ENCODE results near the gene TAC3. TPM values are rescaled to one million over a fixed set of nuclear protein-coding genes. Genes with fewer than 3 reads are reported as not detected.

Gene TAC3
- total RNA-seq, 2 experiments from 2014 or later: not detected

DNA sequence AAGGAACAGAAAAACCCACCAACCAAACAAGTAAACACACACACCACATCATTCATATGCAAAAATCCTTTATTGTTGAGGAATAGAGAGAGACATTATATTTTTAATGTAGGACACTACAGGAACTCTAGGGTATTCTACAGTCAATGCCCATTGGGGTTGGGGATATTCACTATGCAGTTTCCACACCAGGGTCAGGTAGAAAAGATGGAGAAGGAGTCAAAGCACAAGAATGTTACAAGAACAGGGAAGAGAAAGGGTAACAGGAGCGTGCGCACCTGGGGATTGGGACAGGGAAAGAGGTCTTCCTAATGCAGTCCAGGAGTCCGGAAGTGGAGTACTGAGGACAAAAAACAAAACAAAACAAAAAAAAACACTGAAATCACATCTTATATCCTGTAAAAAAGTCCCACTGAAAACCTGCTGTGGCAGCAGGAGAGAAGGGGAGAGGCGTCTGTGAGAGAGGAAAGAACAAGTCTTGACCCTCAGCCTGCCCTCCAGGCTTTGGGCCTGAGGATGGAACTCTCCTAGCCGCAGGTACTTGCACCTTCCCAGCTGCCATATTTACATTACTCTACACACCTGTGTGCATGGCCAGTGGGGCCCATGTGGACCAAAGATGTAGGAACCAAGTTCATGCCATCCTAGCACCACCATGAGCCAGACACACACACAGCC, 6.2 kb downstream of the TAC3 start:
- peaks cover 32% of the 10 kb centered on the region for H3K4me1 Mint-ChIP-seq
- ATAC-seq (no peak), DNase-seq (no peak)
- no peak overlapping the region for H3K4me3 Mint-ChIP-seq
- H3K9me3 Mint-ChIP-seq (ENCODE audit: low read depth): no peaks in the 10 kb centered on the region
- no peaks in the 10 kb centered on the region for H3K36me3 Mint-ChIP-seq
- no peak overlapping the region for H3K27ac Mint-ChIP-seq
- H3K27me3 Mint-ChIP-seq: peaks cover 20% of the 10 kb centered on the region
- CTCF ChIA-PET: interaction anchor here (1.0 to 8.6 kb wide), 13 partner anchors 8 to 176 kb away, joined by 3 to 88 read pairs (median 4); partner anchors contain the start of gene STAT6

GRCh38 chr12:57008178-57008577, 8.2 kb downstream of the TAC3 start:
- Mint-ChIP-seq H3K27me3 (peaks cover 3% of the 10 kb centered on the region), H3K36me3 (peaks cover 13% of the 10 kb centered on the region), H3K4me1 (peaks cover 36% of the 10 kb centered on the region), H3K9me3 (ENCODE audit: low read depth) (no peaks in the 10 kb centered on the region), H3K4me3 (no peak overlapping the region), H3K27ac (peak overlapping the region; percentile 38)
- CTCF ChIA-PET: interaction anchor here (0.8 to 8.6 kb wide), 22 partner anchors 9 to 167 kb away, joined by 3 to 88 read pairs (median 5); partner anchors contain the start of genes STAT6 and TAC3
- DNase-seq (no peak), ATAC-seq (peak; percentile 34)

GRCh38 chr12:57006809-57007475, 9.4 kb downstream of the TAC3 start:
- Mint-ChIP-seq H3K4me1 (peaks cover 35% of the 10 kb centered on the region), H3K27ac (peak overlapping the region; percentile 82), H3K27me3 (no peaks in the 10 kb centered on the region), H3K4me3 (peak overlapping the region; percentile 74), H3K36me3 (peaks cover 20% of the 10 kb centered on the region), H3K9me3 (ENCODE audit: low read depth) (no peaks in the 10 kb centered on the region)
- DNase-seq (no peak), ATAC-seq (no peak)
- CTCF ChIA-PET: interaction anchor here (0.8 to 8.6 kb wide), 15 partner anchors 11 to 176 kb away, joined by 3 to 88 read pairs (median 8); partner anchors contain the start of genes STAT6 and TAC3

GRCh38 chr12:57005980-57006808, 10.1 kb downstream of the TAC3 start, which contains the start of gene ZBTB39:
Gene ZBTB39, minus strand, starts transcription at chr12:57006546. Its CDS starts 1,629 bp downstream, at chr12:57004917.
- H3K36me3 Mint-ChIP-seq: peaks cover 22% of the 10 kb centered on the region
- peak within 1 kb of the TSS; percentile 82 for H3K27ac Mint-ChIP-seq
- CTCF ChIA-PET: interaction anchor here (0.9 to 8.6 kb wide), 21 partner anchors 12 to 250 kb away, joined by 3 to 107 read pairs (median 8); partner anchors contain the start of genes HSD17B6, NEMP1, PRIM1 and STAT6
- no peaks in the 10 kb centered on the region for H3K27me3 Mint-ChIP-seq
- ATAC-seq (peak; percentile 82), DNase-seq (peak; percentile 70)
- H3K4me1 Mint-ChIP-seq: peaks cover 34% of the 10 kb centered on the region
- H3K9me3 Mint-ChIP-seq (ENCODE audit: low read depth): no peaks in the 10 kb centered on the region
- peak within 1 kb of the TSS; percentile 81 for H3K4me3 Mint-ChIP-seq

DNA sequence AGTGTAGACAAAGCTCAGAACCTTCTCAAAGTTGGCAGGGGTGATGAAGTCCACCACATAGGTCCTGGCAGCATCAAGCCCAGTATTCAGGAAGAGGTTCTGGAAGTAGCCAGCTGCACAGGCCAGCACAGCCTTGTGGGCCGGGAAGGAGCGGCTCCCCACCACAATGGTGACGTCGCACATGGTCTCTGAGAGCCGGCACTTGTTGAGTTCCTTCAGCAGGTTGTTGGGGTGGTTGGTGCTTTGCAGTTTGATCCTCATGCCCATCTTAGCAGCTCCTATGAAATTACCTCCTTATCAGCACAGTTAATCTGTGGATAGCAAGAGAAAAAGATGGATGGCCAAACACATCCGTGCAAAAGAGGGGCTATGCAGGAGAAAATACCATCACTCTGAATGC, 11.7 kb downstream of the TAC3 start:
- H3K9me3 Mint-ChIP-seq (ENCODE audit: low read depth): no peaks in the 10 kb centered on the region
- H3K4me3 Mint-ChIP-seq: peak overlapping the region; percentile 81
- peaks cover 25% of the 10 kb centered on the region for H3K36me3 Mint-ChIP-seq
- H3K27ac Mint-ChIP-seq: no peak overlapping the region
- CTCF ChIA-PET: interaction anchor here (0.7 to 8.6 kb wide), 20 partner anchors 10 to 320 kb away, joined by 3 to 107 read pairs (median 6); partner anchors contain the start of genes HSD17B6, PRIM1, STAT6 and TAC3
- ATAC-seq (no peak), DNase-seq (no peak)
- no peaks in the 10 kb centered on the region for H3K27me3 Mint-ChIP-seq
- H3K4me1 Mint-ChIP-seq: peaks cover 45% of the 10 kb centered on the region

DNA sequence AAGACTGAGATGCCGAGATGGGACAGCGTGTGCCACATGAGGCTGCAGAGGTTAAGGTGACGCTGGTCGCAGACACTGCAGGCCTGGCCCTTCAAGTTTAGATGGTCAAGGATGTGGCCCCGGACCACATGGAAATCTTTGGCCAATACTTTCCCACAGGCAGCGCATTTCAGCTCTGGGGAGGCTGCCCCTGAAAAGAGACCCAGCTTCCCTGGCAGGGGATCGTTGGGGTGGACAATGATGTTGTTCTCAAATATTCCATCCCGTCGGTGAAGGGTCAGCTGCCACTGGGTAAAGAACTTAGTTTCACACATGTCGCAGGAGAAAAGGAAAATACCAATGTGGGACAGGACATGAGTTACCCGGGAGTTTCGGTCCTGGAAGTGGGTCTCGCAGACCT, 12.9 kb downstream of the TAC3 start:
- Mint-ChIP-seq H3K36me3 (peaks cover 25% of the 10 kb centered on the region), H3K9me3 (ENCODE audit: low read depth) (no peaks in the 10 kb centered on the region), H3K27ac (no peak overlapping the region), H3K27me3 (no peaks in the 10 kb centered on the region), H3K4me1 (peaks cover 57% of the 10 kb centered on the region), H3K4me3 (no peak overlapping the region)
- DNase-seq: no peak
- CTCF ChIA-PET: interaction anchor here (1.0 to 8.6 kb wide), 11 partner anchors 15 to 247 kb away, joined by 3 to 107 read pairs (median 15); partner anchors contain the start of genes MYO1A, PRIM1 and STAT6
- no peak for ATAC-seq

DNA sequence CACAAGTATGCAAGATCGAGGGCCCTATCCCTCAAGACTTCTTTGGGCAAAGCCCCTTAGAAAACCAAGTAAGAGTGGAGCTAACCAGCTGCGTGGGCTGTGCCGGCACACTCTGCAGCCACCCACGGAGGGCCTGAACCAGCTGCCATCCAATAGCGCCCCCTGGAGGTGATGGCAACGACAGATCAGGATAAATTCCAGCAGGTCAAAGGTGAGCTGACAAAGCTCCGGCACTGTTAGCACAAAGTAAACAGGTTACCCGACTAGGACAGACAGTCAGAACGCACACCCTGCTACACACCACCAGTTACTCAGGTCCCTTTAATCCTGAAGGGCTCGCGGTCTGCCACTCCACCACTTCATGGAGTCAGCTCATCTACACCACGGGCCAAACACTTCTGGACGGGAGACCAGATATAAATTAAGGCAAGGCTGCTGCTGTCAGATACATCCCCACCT, 14.9 kb downstream of the TAC3 start:
- DNase-seq: peak; percentile 82
- Mint-ChIP-seq H3K4me3 (no peak overlapping the region), H3K27me3 (no peaks in the 10 kb centered on the region), H3K9me3 (ENCODE audit: low read depth) (no peaks in the 10 kb centered on the region), H3K36me3 (peaks cover 25% of the 10 kb centered on the region), H3K27ac (no peak overlapping the region), H3K4me1 (peaks cover 49% of the 10 kb centered on the region)
- ATAC-seq: peak; percentile 35
- CTCF ChIA-PET: interaction anchor here (0.7 to 7.9 kb wide), 43 partner anchors 9 to 487 kb away, joined by 3 to 107 read pairs (median 4); partner anchors contain the start of genes HSD17B6, LRP1, MYO1A and NACA

DNA sequence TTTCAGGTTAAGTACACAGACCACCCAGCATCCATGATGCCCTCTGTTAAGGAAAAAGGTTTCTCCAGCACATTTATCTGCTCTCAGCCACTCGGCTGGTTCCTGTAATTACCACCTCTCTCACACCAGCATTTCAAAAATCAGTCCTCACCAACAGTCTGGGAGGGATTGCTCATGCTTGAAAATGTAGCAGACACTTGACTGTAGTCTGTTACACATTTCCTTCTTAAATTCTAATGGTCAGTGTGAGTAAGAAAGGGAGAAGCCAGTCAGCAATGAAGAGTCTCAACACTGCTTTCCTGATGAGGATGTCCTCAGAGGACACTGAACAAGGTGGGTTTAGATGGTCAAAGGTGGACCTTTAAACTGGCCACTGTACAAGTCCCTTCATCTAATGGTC, 15.9 kb downstream of the TAC3 start:
- ATAC-seq (no peak), DNase-seq (no peak)
- CTCF ChIA-PET: interaction anchor here (0.6 to 7.9 kb wide), 11 partner anchors 9 to 244 kb away, joined by 3 to 107 read pairs (median 10); partner anchors contain the start of genes MYO1A, PRIM1 and STAT6
- H3K4me1 Mint-ChIP-seq: peaks cover 45% of the 10 kb centered on the region
- no peak overlapping the region for H3K4me3 Mint-ChIP-seq
- no peaks in the 10 kb centered on the region for H3K9me3 Mint-ChIP-seq (ENCODE audit: low read depth)
- H3K36me3 Mint-ChIP-seq: peaks cover 25% of the 10 kb centered on the region
- peak overlapping the region; percentile 87 for H3K27ac Mint-ChIP-seq
- H3K27me3 Mint-ChIP-seq: no peaks in the 10 kb centered on the region

- H3K27ac Mint-ChIP-seq: peak overlapping the region; percentile 87
- DNase-seq (no peak), ATAC-seq (no peak)
- CTCF ChIA-PET: interaction anchor here (1.1 to 7.9 kb wide), 8 partner anchors 9 to 243 kb away, joined by 3 to 107 read pairs (median 16); partner anchors contain the start of genes PRIM1 and STAT6
- no peaks in the 10 kb centered on the region for H3K9me3 Mint-ChIP-seq (ENCODE audit: low read depth)
- H3K27me3 Mint-ChIP-seq: no peaks in the 10 kb centered on the region
- H3K4me1 Mint-ChIP-seq: peaks cover 37% of the 10 kb centered on the region
- no peak overlapping the region for H3K4me3 Mint-ChIP-seq
- peaks cover 25% of the 10 kb centered on the region for H3K36me3 Mint-ChIP-seq
These were observed 16.9 kb downstream of the TAC3 start for GRCh38 chr12:56999456-56999855.

DNA sequence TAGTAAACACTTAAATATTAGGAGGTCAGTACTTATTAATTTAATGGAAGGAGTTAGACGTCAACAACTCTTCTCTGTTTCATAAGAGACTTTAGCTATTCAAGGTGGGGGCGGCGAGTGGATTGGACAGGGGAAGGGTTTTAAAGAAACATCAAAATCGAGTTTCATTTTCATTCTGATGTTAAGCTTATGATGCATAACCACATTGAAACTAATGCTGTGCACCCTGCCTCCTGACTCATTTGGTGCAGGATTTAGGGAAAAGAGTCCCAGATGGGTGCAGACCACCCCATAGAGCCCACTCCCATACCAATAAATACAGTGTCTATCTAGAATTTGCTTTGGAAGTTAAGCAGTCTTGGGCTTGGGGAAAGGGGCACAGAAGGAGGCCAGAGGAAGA, 17.3 kb downstream of the TAC3 start:
- DNase-seq: peak; percentile 77
- Mint-ChIP-seq H3K9me3 (ENCODE audit: low read depth) (no peaks in the 10 kb centered on the region), H3K27ac (peak overlapping the region; percentile 87), H3K4me3 (peak overlapping the region; percentile 22), H3K36me3 (peaks cover 20% of the 10 kb centered on the region), H3K27me3 (no peaks in the 10 kb centered on the region), H3K4me1 (peaks cover 37% of the 10 kb centered on the region)
- CTCF ChIA-PET: interaction anchor here (1.1 to 7.9 kb wide), 7 partner anchors 9 to 243 kb away, joined by 3 to 107 read pairs (median 15); partner anchors contain the start of genes PRIM1 and STAT6
- ATAC-seq: peak; percentile 88

DNA sequence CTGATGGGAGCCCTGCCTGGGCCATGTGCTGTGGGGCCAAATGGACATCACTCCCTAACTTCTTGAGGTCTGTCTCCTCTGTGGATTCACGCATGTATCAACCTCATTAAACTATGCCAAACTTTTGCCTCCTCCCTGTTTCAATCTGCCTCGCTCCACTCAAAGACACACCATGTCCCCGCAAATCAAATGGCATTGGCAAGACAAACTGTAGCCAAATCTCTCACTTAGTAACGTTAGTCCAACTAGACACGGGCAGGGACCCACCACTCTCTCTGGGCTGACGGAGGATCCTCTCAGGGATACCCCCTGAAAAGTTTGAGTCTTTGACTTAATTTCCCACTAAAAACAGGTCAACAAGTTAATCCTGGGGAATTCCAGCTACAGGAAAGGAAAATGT, 18.0 kb downstream of the TAC3 start:
- ATAC-seq: no peak
- H3K9me3 Mint-ChIP-seq (ENCODE audit: low read depth): no peaks in the 10 kb centered on the region
- no peak for DNase-seq
- no peaks in the 10 kb centered on the region for H3K27me3 Mint-ChIP-seq
- CTCF ChIA-PET: interaction anchor here (0.6 to 7.9 kb wide), 7 partner anchors 10 to 252 kb away, joined by 3 to 107 read pairs (median 15); partner anchors contain the start of genes PRIM1 and STAT6
- peak overlapping the region; percentile 87 for H3K27ac Mint-ChIP-seq
- H3K4me1 Mint-ChIP-seq: peaks cover 37% of the 10 kb centered on the region
- no peak overlapping the region for H3K4me3 Mint-ChIP-seq
- H3K36me3 Mint-ChIP-seq: peaks cover 13% of the 10 kb centered on the region

- no peak overlapping the region for H3K4me3 Mint-ChIP-seq
- H3K27ac Mint-ChIP-seq: no peak overlapping the region
- H3K9me3 Mint-ChIP-seq (ENCODE audit: low read depth): no peaks in the 10 kb centered on the region
- H3K36me3 Mint-ChIP-seq: peaks cover 5% of the 10 kb centered on the region
- no peak for DNase-seq
- CTCF ChIA-PET: interaction anchor here (1.2 to 2.1 kb wide), 3 partner anchors 10 to 240 kb away, joined by 3 to 15 read pairs (median 5); no protein-coding TSS in a partner anchor
- no peaks in the 10 kb centered on the region for H3K27me3 Mint-ChIP-seq
- H3K4me1 Mint-ChIP-seq: peaks cover 37% of the 10 kb centered on the region
- ATAC-seq: no peak
These were observed 19.4 kb downstream of the TAC3 start for GRCh38 chr12:56996793-56997545.
